SK-N-SH (cell line): ENCODE measurements around the gene GLCCI1.
A peak's percentile ranks its signal among the peaks of the same experiment; 100 is the strongest.

ENCODE experiments used
- CTCF ChIP-seq: fragments of 200-600 bp; sonication (generic); IDR thresholded peaks from 2 replicates; pipeline ENCODE4 v1.6.1; 2017; ENCODE audit warnings: antibody characterized with exemption, mild to moderate bottlenecking, moderate library complexity
- FOXJ3 ChIP-seq: sonication (generic); formaldehyde crosslinking; IDR thresholded peaks from 2 replicates; pipeline ENCODE4 v1.5.1; 2020; ENCODE audit warnings: mild to moderate bottlenecking, missing genetic modification reagents
- PBX3 ChIP-seq: IDR thresholded peaks from 2 replicates; pipeline ENCODE4; 2012
- POLR2AphosphoS5 ChIP-seq: IDR thresholded peaks from 2 replicates; pipeline ENCODE4 v1.6.1; 2012; ENCODE audit warnings: low read depth, low read length
- RFX5 ChIP-seq: IDR thresholded peaks from 2 replicates; pipeline ENCODE4 v1.6.1; 2012; ENCODE audit warnings: mild to moderate bottlenecking, improper control_type of control experiment, low read length
- TCF12 ChIP-seq: IDR thresholded peaks from 2 replicates; pipeline ENCODE4 v1.4.0; 2012
- TF ChIP-seq, protein P1 (sequence below): IDR thresholded peaks from 2 replicates; pipeline ENCODE4 v1.6.1; 2012; ENCODE audit warnings: mild to moderate bottlenecking, low read depth, low read length, moderate library complexity
- TF ChIP-seq, protein P2 (sequence below): fragments of 150-350 bp; IDR thresholded peaks from 2 replicates; pipeline ENCODE4 v1.6.1; 2017; ENCODE audit warnings: antibody characterized with exemption, low read length, low read depth, borderline replicate concordance

DNA sequence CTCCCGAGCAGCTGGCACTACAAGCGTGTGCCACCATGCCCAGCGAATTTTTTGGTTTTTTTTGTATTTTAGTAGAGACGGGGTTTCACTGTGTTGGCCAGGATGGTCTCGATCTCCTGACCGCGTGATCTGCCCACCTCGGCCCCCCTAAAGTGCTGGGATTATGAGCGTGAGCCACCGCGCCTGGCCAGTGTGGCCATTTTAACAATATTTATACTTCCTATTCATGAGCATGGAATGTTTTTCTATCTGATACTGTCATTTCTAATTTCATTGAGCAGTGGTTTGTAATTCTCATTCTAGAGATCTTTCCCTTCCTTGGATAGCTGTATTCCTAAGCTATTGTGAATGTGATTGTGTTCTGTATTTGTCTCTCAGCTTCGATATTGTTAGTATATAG, 96.2 kb downstream of the GLCCI1 start:
- TF ChIP-seq FOXJ3 (CRISPR knock-in tag) (no peak), TCF12 (peak; percentile 28), RFX5 (no peak), PBX3 (peak; percentile 86), CTCF (no peak), POLR2AphosphoS5 (no peak)
- TF ChIP-seq, protein P1, sequence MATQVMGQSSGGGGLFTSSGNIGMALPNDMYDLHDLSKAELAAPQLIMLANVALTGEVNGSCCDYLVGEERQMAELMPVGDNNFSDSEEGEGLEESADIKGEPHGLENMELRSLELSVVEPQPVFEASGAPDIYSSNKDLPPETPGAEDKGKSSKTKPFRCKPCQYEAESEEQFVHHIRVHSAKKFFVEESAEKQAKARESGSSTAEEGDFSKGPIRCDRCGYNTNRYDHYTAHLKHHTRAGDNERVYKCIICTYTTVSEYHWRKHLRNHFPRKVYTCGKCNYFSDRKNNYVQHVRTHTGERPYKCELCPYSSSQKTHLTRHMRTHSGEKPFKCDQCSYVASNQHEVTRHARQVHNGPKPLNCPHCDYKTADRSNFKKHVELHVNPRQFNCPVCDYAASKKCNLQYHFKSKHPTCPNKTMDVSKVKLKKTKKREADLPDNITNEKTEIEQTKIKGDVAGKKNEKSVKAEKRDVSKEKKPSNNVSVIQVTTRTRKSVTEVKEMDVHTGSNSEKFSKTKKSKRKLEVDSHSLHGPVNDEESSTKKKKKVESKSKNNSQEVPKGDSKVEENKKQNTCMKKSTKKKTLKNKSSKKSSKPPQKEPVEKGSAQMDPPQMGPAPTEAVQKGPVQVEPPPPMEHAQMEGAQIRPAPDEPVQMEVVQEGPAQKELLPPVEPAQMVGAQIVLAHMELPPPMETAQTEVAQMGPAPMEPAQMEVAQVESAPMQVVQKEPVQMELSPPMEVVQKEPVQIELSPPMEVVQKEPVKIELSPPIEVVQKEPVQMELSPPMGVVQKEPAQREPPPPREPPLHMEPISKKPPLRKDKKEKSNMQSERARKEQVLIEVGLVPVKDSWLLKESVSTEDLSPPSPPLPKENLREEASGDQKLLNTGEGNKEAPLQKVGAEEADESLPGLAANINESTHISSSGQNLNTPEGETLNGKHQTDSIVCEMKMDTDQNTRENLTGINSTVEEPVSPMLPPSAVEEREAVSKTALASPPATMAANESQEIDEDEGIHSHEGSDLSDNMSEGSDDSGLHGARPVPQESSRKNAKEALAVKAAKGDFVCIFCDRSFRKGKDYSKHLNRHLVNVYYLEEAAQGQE = no peak
- TF ChIP-seq, protein P2, sequence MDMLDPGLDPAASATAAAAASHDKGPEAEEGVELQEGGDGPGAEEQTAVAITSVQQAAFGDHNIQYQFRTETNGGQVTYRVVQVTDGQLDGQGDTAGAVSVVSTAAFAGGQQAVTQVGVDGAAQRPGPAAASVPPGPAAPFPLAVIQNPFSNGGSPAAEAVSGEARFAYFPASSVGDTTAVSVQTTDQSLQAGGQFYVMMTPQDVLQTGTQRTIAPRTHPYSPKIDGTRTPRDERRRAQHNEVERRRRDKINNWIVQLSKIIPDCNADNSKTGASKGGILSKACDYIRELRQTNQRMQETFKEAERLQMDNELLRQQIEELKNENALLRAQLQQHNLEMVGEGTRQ = no peak
